ENCODE data around the gene BRI3.

The BRI3 gene

GRCh38 chr7:98329791-98330373 lies 48.4 kb downstream of the BRI3 start:
- Histone ChIP-seq H2BK12ac (ENCODE audit: low read length) (no peak overlapping the region), H3K4me3 (ENCODE audit: low read depth, low read length) (no peak overlapping the region), H3K14ac (ENCODE audit: low read length) (no peak overlapping the region), H3K18ac (ENCODE audit: low read length) (no peak overlapping the region), H3K27ac (ENCODE audit: low read depth, low read length) (peak overlapping the region; percentile 71), H4K91ac (ENCODE audit: low read depth, low read length) (no peak overlapping the region), H3K9ac (ENCODE audit: low read length) (no peak overlapping the region), H2AK5ac (ENCODE audit: low read length) (no peak overlapping the region), H3K9me3 (ENCODE audit: insufficient read depth, low read depth, low read length) (peaks cover 5% of the 10 kb centered on the region), H3K4me1 (ENCODE audit: control insufficient read depth in 1 of 2, insufficient read depth in 2 of 2, low read length in 2 of 2) (peaks cover 8 to 12% of the 10 kb centered on the region in 2 experiments), H3K79me2 (ENCODE audit: control insufficient read depth, insufficient read depth, low read length, poor library complexity) (no peaks in the 10 kb centered on the region), H2BK120ac (ENCODE audit: insufficient read depth, low read length, poor library complexity) (no peak overlapping the region), H3K4me2 (ENCODE audit: low read length) (no peak overlapping the region), H4K12ac (ENCODE audit: low read depth, low read length) (no peak overlapping the region), H3K79me1 (ENCODE audit: low read length) (peaks cover 6% of the 10 kb centered on the region), H3K27me3 (ENCODE audit: insufficient read depth, low read length) (no peaks in the 10 kb centered on the region), H2AFZ (ENCODE audit: insufficient read depth, low read length, poor library complexity) (no peak overlapping the region), H3K4ac (ENCODE audit: low read depth, low read length) (no peak overlapping the region), H3K23ac (ENCODE audit: low read length) (no peak overlapping the region), H3K36me3 (ENCODE audit: control insufficient read depth in 1 of 2, insufficient read depth in 2 of 2, low read length in 2 of 2) (peaks cover 7 to 13% of the 10 kb centered on the region in 2 experiments), H2BK5ac (ENCODE audit: low read depth, low read length, poor library complexity) (no peak overlapping the region), H4K8ac (ENCODE audit: low read depth, low read length) (no peak overlapping the region)
- no CpG with 5 or more reads among the region's 9 CpGs for WGBS (ENCODE audit: extremely low coverage, insufficient coverage, insufficient read length)
- peak; percentile 20 to 85 for DNase-seq

DNA sequence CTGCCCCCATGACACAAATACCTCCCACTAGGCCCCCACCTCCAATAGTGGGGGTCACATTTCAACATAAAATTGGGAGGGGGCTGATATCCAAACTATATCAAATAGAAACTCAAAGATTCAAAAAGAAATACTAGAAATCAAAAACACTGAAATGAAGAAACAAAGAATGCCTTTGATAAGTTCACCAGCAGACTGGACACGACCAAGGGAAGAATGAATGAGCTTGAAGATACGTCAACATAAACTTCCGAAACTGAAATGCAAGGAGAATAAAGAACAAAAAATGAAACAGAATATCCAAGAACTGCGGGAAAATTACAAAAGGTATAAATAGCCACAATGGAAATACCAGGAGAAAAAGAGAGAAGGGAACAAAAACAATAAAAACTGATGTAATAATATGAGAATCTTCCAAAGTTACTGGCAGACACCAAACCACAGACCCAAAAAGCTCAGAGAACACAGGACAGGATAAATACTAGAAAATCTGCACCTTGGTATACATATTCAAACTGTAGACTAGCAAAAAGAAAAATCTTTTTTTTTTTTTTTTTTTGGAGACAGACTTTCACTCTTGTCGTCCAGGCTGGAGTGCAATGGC lies 49.5 kb downstream of the BRI3 start:
- H3K79me2 ChIP-seq (ENCODE audit: control insufficient read depth, insufficient read depth, low read length, poor library complexity): no peaks in the 10 kb centered on the region
- no peaks in the 10 kb centered on the region for H3K27me3 ChIP-seq (ENCODE audit: insufficient read depth, low read length)
- no peak overlapping the region for H3K27ac ChIP-seq (ENCODE audit: low read depth, low read length)
- H2BK5ac ChIP-seq (ENCODE audit: low read depth, low read length, poor library complexity): no peak overlapping the region
- no CpG with 5 or more reads among the region's 5 CpGs for WGBS (ENCODE audit: extremely low coverage, insufficient coverage, insufficient read length)
- H2AFZ ChIP-seq (ENCODE audit: insufficient read depth, low read length, poor library complexity): no peak overlapping the region
- H2AK5ac ChIP-seq (ENCODE audit: low read length): no peak overlapping the region
- no peak overlapping the region for H4K91ac ChIP-seq (ENCODE audit: low read depth, low read length)
- peaks cover 6% of the 10 kb centered on the region for H3K79me1 ChIP-seq (ENCODE audit: low read length)
- H3K9ac ChIP-seq (ENCODE audit: low read length): no peak overlapping the region
- no peak overlapping the region for H3K23ac ChIP-seq (ENCODE audit: low read length)
- H2BK120ac ChIP-seq (ENCODE audit: insufficient read depth, low read length, poor library complexity): no peak overlapping the region
- peaks cover 5% of the 10 kb centered on the region for H3K9me3 ChIP-seq (ENCODE audit: insufficient read depth, low read depth, low read length)
- no peak overlapping the region for H3K4ac ChIP-seq (ENCODE audit: low read depth, low read length)
- no peak overlapping the region for H3K4me3 ChIP-seq (ENCODE audit: low read depth, low read length)
- H3K4me2 ChIP-seq (ENCODE audit: low read length): no peak overlapping the region
- peaks cover 8 to 12% of the 10 kb centered on the region in 2 experiments for H3K4me1 ChIP-seq (ENCODE audit: control insufficient read depth in 1 of 2, insufficient read depth in 2 of 2, low read length in 2 of 2)
- H4K8ac ChIP-seq (ENCODE audit: low read depth, low read length): no peak overlapping the region
- no peak overlapping the region for H3K18ac ChIP-seq (ENCODE audit: low read length)
- H4K12ac ChIP-seq (ENCODE audit: low read depth, low read length): no peak overlapping the region
- no peak overlapping the region for H3K14ac ChIP-seq (ENCODE audit: low read length)
- H3K36me3 ChIP-seq (ENCODE audit: control insufficient read depth in 1 of 2, insufficient read depth in 2 of 2, low read length in 2 of 2): peaks cover 7 to 11% of the 10 kb centered on the region in 2 experiments
- DNase-seq: peak in 1 of 2 donors; percentile 26
- H2BK12ac ChIP-seq (ENCODE audit: low read length): no peak overlapping the region

GRCh38 chr7:98334081-98334480 lies 52.6 kb downstream of the BRI3 start:
- Histone ChIP-seq H4K91ac (ENCODE audit: low read depth, low read length) (no peak overlapping the region), H3K4me2 (ENCODE audit: low read length) (no peak overlapping the region), H3K27me3 (ENCODE audit: insufficient read depth, low read length) (no peaks in the 10 kb centered on the region), H3K79me1 (ENCODE audit: low read length) (peaks cover 5% of the 10 kb centered on the region), H3K23ac (ENCODE audit: low read length) (no peak overlapping the region), H3K18ac (ENCODE audit: low read length) (no peak overlapping the region), H3K4me1 (ENCODE audit: control insufficient read depth in 1 of 2, insufficient read depth in 2 of 2, low read length in 2 of 2) (peaks cover 6% of the 10 kb centered on the region in 2 experiments), H4K12ac (ENCODE audit: low read depth, low read length) (no peak overlapping the region), H3K14ac (ENCODE audit: low read length) (no peak overlapping the region), H2BK120ac (ENCODE audit: insufficient read depth, low read length, poor library complexity) (no peak overlapping the region), H2BK5ac (ENCODE audit: low read depth, low read length, poor library complexity) (no peak overlapping the region), H2AFZ (ENCODE audit: insufficient read depth, low read length, poor library complexity) (no peak overlapping the region), H3K4ac (ENCODE audit: low read depth, low read length) (no peak overlapping the region), H2BK12ac (ENCODE audit: low read length) (no peak overlapping the region), H3K36me3 (ENCODE audit: control insufficient read depth in 1 of 2, insufficient read depth in 2 of 2, low read length in 2 of 2) (peaks cover 4 to 8% of the 10 kb centered on the region in 2 experiments), H3K79me2 (ENCODE audit: control insufficient read depth, insufficient read depth, low read length, poor library complexity) (no peaks in the 10 kb centered on the region), H3K9ac (ENCODE audit: low read length) (no peak overlapping the region), H3K9me3 (ENCODE audit: insufficient read depth, low read depth, low read length) (peaks cover 5% of the 10 kb centered on the region), H3K27ac (ENCODE audit: low read depth, low read length) (no peak overlapping the region), H2AK5ac (ENCODE audit: low read length) (no peak overlapping the region), H4K8ac (ENCODE audit: low read depth, low read length) (no peak overlapping the region), H3K4me3 (ENCODE audit: low read depth, low read length) (no peak overlapping the region)
- no peak for DNase-seq
- whole genome bisulfite sequencing (ENCODE audit: extremely low coverage, insufficient coverage, insufficient read length): no CpG with 5 or more reads among the region's 1 CpG

DNA sequence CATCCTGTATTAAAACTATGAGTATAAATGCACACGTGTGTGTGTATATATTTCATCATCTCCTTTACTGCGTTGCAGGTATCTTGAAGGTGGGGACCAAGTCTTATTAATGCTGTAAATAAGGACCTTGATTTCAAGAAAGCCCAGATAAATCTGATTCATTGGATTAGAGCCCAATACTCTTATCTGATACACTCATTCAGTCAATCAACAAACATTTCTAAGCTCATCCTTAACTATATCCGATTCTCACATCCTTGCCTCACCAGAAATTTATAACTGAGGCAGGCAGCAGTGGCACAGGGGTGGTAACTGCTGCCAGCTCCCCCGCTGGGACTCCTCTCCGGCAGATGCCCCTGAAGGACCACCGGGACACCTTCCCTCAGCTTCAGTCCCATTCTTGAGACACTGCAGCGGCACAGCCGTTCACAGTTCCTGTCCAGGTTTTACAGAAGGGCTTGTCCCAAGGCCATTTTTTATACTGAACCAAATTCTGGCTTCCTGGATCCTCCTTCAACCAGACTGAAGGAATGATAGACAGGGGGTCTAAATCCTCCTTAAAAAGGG lies 54.0 kb downstream of the BRI3 start:
- Histone ChIP-seq H3K9ac (ENCODE audit: low read length) (no peak overlapping the region), H2BK12ac (ENCODE audit: low read length) (no peak overlapping the region), H4K91ac (ENCODE audit: low read depth, low read length) (no peak overlapping the region), H4K8ac (ENCODE audit: low read depth, low read length) (no peak overlapping the region), H3K27ac (ENCODE audit: low read depth, low read length) (no peak overlapping the region), H3K14ac (ENCODE audit: low read length) (no peak overlapping the region), H3K79me1 (ENCODE audit: low read length) (no peaks in the 10 kb centered on the region), H2BK120ac (ENCODE audit: insufficient read depth, low read length, poor library complexity) (no peak overlapping the region), H2AFZ (ENCODE audit: insufficient read depth, low read length, poor library complexity) (no peak overlapping the region), H3K18ac (ENCODE audit: low read length) (no peak overlapping the region), H3K4ac (ENCODE audit: low read depth, low read length) (no peak overlapping the region), H2BK5ac (ENCODE audit: low read depth, low read length, poor library complexity) (no peak overlapping the region), H4K12ac (ENCODE audit: low read depth, low read length) (no peak overlapping the region), H3K4me3 (ENCODE audit: low read depth, low read length) (no peak overlapping the region), H2AK5ac (ENCODE audit: low read length) (no peak overlapping the region), H3K27me3 (ENCODE audit: insufficient read depth, low read length) (no peaks in the 10 kb centered on the region), H3K79me2 (ENCODE audit: control insufficient read depth, insufficient read depth, low read length, poor library complexity) (no peaks in the 10 kb centered on the region), H3K4me2 (ENCODE audit: low read length) (no peak overlapping the region), H3K4me1 (ENCODE audit: control insufficient read depth in 1 of 2, insufficient read depth in 2 of 2, low read length in 2 of 2) (peaks cover 0 to 3% of the 10 kb centered on the region in 2 experiments), H3K23ac (ENCODE audit: low read length) (no peak overlapping the region), H3K9me3 (ENCODE audit: insufficient read depth, low read depth, low read length) (peaks cover 8% of the 10 kb centered on the region), H3K36me3 (ENCODE audit: control insufficient read depth in 1 of 2, insufficient read depth in 2 of 2, low read length in 2 of 2) (peaks cover 10% of the 10 kb centered on the region in 2 experiments)
- no CpG with 5 or more reads among the region's 8 CpGs for WGBS (ENCODE audit: extremely low coverage, insufficient coverage, insufficient read length)
- DNase-seq: no peak
